Ramos (cell line): ENCODE results near the gene SPRED2.

ENCODE experiments used
- in situ Hi-C: fragments of 300-500 bp; cut with MboI; formaldehyde crosslinking; loops from one replicate; pipeline ENCODE4 v1.14.3; 2022; ENCODE audit warnings: low sequenced_read_pairs; ENCODE audit not compliant: unreplicated experiment

The SPRED2 gene

GRCh38 chr2:65393046-65393445, 39.4 kb downstream of the SPRED2 start:
- in situ Hi-C loops, result loop anchor here (25.0 kb wide), 1 partner anchor 756 kb away; no protein-coding TSS in a partner anchor

DNA sequence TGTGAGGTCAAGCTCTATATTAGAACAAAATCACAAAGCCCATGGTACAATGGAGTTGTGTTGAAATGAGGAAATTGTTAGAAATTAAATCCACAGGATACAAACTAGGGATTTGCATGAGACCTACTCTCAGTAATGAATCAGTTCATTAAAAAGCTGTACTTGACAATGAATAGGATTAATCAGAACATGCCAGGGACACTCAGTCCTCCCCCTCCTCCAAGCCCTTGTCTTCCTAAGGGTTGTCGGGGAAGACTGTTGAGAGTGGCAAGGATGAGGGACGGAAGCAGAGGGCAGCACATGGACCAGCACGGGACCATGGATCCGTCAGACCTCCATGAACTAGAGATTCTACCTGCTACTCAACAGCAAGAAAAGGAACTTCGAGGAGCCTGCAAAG, 39.8 kb downstream of the SPRED2 start:
- in situ Hi-C loops, result loop anchor here (25.0 kb wide), 1 partner anchor 755 kb away; no protein-coding TSS in a partner anchor

GRCh38 chr2:65390134-65390533, 42.3 kb downstream of the SPRED2 start:
- in situ Hi-C loops, result loop anchor here (25.0 kb wide), 1 partner anchor 753 kb away; no protein-coding TSS in a partner anchor

DNA sequence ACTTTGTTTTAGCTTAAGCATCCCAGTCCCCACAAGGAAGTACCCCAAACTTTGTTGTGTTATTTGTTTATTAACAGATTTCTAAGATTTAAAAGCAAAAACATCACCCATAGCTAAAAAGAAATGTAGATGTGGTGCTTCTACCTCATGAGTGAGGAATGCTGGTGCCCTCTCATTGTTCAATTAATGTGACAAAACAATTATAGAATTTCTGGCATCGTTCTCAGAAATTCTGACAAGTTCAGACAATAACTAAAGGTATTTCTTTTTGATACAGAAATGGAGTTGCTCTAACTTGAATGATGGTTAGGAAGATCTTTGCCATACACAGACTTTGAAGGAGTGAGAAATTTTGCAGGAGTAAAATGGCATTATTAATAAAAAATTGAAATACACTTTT, 42.9 kb downstream of the SPRED2 start:
- in situ Hi-C loops, result loop anchor here (25.0 kb wide), 1 partner anchor 752 kb away; no protein-coding TSS in a partner anchor

DNA sequence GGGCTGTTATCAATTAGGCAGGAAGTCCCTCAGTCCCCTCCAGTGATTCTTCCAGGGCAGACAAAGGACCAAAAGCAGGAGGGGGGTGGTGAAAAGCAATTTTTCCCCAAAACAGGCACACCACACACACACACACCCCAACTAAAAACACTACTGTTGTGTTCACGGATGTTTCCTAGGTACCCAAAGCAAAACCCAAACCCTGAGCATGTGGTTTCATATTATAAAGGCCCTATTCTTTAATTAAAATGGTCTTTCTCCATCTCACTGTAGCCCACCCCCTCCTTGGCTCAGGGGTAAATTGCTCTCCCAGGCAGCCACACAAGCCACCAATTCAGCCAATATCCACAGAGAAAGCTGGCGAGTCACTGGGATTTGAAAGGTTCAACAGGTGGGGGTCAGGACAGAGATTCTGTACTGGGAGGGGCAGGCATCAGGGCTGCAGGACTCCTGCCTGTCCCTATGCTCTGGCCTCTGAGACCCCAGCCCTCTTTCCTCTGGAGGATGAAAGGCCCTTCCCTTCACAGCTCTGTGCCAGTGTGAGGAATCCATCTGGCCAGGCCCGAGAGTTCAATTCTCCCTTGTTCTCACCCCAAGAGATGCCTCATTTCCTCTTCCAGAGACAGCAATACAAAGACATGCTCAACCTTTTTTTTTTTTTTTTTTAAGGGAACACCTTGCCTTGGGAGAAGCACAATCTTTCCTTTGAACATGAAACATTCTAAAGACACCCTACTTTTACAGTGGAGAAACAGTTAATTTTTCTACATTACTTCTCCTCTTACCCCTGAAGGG, 43.6 kb downstream of the SPRED2 start:
- in situ Hi-C loops, result loop anchor here (25.0 kb wide), 1 partner anchor 751 kb away; no protein-coding TSS in a partner anchor

DNA sequence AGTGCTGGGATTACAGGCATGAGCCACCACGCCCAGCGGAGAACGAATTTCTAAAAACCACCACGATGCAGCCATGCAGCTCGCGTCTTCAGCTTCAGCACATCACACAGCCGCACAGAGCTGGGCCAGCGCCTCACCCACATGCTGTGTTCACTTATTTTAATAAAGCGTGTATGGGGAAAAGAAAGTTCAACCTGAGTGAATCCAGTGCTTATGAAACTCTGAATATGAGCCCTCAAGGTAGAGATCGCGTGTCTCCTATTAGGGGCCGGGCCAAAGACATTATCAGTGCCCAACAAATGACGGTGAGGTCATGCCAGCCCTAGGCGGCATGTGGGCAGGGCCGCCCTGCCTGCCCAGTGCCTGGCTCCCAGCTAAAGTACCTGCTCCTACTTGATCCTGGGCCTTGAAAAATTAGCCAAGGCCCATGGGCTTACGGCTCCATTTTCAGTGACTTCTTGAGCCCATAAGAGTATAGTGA, 44.3 kb downstream of the SPRED2 start:
- in situ Hi-C loops, result loop anchor here (25.0 kb wide), 1 partner anchor 751 kb away; no protein-coding TSS in a partner anchor

GRCh38 chr2:65386989-65387388, 45.4 kb downstream of the SPRED2 start:
- in situ Hi-C loops, result loop anchor here (25.0 kb wide), 1 partner anchor 750 kb away; no protein-coding TSS in a partner anchor

DNA sequence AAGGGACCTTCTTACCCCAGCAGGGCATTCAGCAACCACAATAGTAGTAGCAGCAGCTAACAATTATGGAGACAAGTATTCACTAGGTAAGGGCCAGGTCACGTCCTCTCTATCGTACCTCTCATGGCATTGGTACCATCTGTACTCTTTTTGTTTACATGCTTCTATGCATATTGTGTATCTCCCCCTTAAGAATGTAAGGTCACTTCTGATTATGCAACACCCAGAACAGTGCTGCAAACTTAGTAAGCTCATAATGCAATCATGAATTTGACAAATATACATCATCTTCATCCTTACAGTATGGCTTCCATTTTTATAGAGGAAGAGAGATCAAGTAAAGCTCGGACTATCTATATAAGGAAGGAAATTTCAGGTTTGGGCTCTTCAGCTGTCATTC, 46.1 kb downstream of the SPRED2 start:
- in situ Hi-C loops, result loop anchor here (25.0 kb wide), 1 partner anchor 749 kb away; no protein-coding TSS in a partner anchor

GRCh38 chr2:65383541-65384488, 48.6 kb downstream of the SPRED2 start:
- in situ Hi-C loops, result loop anchor here (25.0 kb wide), 1 partner anchor 747 kb away; no protein-coding TSS in a partner anchor

DNA sequence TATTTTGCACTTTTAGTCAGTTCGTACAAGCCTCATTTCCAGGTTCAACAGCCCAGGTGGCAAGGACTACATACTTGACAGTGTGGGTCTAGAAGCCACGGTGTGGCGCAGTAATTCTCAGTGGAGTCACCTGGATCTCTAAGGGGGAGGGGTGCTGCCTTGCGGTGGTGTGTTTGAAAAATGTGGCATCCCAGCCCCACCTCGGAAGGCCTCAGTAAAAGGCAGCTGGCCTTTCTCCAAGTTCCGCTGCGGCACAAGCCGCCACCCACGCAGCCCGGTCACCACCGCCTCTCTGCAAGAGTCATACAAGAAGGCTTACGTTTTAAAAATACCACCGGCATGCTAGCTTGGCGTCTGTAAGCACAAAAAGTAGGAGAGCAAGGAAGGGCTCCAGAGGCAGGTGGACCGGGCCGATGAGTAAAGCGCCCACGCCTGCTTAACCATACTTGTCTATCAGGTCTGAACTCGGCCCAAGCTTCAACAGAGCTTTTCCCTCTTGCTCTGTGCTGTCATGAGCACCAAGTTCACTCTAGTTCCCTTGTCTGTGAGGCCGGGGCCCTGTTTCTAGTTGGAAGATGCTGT, 49.5 kb downstream of the SPRED2 start:
- in situ Hi-C loops, result loop anchor here (25.0 kb wide), 1 partner anchor 746 kb away; no protein-coding TSS in a partner anchor

DNA sequence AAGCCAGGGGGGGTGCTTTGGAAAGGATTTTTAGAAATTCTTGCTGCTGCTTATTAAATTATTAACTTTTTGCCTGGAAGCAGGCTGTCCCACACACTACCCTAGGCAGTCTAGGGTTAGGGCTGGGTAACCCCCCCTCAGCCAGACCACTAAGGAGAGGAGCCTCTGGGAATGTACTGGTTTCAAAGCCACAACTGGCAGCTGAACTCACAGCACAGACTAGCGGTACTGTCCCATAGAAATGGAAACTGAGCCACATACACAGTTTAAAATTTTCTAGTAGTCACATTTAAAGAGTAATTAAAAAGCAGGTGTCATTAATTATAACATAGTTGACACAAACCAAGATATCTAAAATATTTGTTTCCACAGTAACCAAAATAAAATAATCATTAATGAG, 50.1 kb downstream of the SPRED2 start:
- in situ Hi-C loops, result loop anchor here (25.0 kb wide), 1 partner anchor 745 kb away; no protein-coding TSS in a partner anchor

DNA sequence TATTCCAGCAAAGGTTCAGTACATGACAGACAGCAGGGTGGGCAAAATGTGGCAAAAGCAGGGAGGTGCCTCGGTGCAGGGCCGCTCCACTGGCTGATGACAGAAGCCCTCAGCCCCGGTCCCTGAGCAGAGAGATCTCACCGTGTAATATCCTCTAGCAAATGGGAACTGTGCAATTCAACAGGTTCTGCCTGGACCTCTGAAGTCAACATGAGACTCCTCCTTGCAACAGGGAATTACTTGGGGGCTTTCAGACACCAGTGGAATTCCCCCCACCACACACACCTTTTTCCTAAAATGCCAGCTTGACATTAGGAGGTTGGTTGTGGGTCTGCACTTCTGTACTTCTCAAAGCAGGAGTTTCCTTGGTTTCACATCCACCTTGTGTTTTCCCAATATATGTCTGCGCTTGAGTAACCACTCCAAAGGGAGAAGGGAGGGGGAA, 50.8 kb downstream of the SPRED2 start:
- in situ Hi-C loops, result loop anchor here (25.0 kb wide), 1 partner anchor 744 kb away; no protein-coding TSS in a partner anchor

GRCh38 chr2:65380255-65380654, 52.1 kb downstream of the SPRED2 start:
- in situ Hi-C loops, result loop anchor here (25.0 kb wide), 1 partner anchor 743 kb away; no protein-coding TSS in a partner anchor

DNA sequence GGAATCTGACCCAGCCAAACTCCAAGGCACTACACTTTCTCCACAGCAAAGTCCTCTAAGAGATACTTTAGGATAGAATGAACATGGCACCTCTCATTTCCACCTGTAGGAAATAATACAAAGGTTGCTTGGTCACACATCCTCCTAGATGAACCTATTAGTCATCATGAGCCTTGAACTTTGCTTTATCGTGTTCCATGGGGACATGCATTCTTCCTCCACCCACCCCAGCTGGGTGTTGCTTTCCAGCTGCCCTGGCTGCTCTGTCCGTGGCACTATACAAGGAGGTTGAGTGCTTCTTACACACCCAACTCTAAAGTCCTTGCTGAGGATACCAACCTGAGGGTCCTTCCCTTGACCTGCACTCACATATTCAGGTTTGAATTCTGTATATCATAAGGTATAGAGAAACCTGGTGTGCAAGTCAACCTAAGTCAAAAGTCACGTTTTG, 52.7 kb downstream of the SPRED2 start:
- in situ Hi-C loops, result loop anchor here (25.0 kb wide), 1 partner anchor 742 kb away; no protein-coding TSS in a partner anchor

DNA sequence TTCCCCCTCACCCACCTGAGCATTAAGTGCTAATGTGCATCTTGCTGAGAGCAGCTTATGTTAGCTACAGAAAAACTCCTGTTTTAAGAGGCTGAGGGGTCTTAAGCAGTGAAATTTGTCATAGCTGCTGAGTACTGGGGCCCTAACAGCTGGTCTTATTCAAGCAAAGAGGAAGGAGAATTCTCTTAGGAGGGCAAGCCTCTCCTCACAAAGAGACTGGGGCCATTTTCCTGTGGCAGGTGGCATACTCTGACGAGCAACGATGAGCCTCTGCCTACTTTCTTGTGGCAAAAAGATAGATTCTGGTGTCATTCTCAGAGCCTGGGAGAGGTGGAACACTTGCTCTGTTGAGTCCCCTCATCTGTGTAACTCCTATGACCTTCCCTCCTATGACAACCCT, 53.2 kb downstream of the SPRED2 start:
- in situ Hi-C loops, result loop anchor here (25.0 kb wide), 1 partner anchor 742 kb away; no protein-coding TSS in a partner anchor

DNA sequence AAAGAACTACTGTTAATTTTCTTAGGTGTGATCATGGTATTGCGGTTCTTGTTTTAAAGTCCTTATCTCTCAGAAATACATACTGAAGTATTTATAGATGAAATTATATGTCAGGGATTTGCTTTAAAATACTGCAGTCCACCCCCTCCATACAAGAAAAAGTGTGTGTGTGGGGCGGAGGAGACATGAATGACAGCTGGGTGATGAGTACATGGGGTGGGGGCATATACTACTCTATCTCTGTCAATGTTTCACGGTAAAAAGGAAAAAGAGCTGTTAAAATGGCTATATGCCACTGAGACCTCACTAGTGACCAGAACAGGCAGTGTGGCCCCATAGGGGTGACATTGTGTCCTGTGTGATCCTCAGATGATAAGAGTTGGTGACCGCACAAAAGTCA, 54.1 kb downstream of the SPRED2 start:
- in situ Hi-C loops, result loop anchor here (25.0 kb wide), 1 partner anchor 741 kb away; no protein-coding TSS in a partner anchor

DNA sequence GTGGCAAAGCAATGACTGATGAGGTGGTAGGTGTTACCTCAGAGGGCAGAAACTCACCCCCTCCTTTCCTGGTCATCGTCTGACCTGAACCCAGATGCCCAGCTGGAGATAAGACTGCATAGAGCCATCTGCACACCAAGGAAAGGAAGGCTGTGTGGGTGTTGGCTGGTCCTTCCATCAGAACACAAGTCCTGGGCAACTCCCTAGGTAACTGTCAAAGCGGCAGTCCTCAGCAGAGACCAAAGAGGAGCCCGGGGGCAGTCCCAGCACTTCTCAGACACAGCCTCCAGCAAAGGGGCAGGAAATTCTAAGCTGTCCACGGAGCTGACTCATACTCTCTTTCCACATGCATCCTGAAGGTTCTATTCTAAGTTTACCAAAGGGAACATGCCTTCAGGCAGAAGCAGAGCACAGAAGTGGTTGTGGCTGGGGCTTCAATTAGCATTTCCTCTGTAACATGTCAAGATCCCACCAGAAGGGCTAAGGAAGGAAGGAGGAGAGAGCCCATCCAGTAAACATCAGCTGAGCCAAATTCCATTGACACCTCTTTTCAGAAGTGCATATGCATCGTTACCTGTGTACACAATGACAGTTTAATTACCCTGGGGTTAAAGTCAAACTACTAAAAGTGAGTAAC, 54.7 kb downstream of the SPRED2 start:
- in situ Hi-C loops, result loop anchor here (25.0 kb wide), 1 partner anchor 740 kb away; no protein-coding TSS in a partner anchor

DNA sequence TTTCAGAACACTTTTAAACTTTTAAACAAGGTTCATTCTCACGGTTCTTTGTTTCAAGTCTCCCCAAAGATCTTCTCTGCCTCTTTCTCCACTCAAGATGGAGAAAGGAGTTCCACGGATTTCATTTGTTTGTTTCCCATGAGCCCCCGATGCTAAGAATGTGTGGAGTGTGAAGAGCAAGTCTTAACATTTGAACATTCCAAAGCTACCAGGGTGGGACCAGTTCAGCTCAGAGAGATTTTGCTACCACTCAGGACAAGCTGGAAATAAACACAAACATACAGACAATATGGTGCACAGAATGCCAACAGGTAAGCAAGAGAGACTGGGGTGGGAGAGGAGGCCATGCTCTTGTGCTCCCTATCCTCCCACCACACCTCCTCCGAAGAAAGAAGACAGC, 56.7 kb downstream of the SPRED2 start:
- in situ Hi-C loops, result loop anchor here (25.0 kb wide), 1 partner anchor 738 kb away; no protein-coding TSS in a partner anchor

GRCh38 chr2:65374999-65375398, 57.4 kb downstream of the SPRED2 start:
- in situ Hi-C loops, result loop anchor here (25.0 kb wide), 1 partner anchor 738 kb away; no protein-coding TSS in a partner anchor
